ENCODE data around the gene ZNF749.
"Not testable (repeated sequence)": the region's sequence is repeated elsewhere in the genome, so short reads cannot be mapped to it uniquely, and the experiment has no call there.

GRCh38 chr19:57488299-57488644 lies 53.1 kb downstream of the ZNF749 start:
- TF ChIP-seq, protein P1, sequence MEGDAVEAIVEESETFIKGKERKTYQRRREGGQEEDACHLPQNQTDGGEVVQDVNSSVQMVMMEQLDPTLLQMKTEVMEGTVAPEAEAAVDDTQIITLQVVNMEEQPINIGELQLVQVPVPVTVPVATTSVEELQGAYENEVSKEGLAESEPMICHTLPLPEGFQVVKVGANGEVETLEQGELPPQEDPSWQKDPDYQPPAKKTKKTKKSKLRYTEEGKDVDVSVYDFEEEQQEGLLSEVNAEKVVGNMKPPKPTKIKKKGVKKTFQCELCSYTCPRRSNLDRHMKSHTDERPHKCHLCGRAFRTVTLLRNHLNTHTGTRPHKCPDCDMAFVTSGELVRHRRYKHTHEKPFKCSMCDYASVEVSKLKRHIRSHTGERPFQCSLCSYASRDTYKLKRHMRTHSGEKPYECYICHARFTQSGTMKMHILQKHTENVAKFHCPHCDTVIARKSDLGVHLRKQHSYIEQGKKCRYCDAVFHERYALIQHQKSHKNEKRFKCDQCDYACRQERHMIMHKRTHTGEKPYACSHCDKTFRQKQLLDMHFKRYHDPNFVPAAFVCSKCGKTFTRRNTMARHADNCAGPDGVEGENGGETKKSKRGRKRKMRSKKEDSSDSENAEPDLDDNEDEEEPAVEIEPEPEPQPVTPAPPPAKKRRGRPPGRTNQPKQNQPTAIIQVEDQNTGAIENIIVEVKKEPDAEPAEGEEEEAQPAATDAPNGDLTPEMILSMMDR (IDR thresholded peaks at IDR 0.05), result not testable (repeated sequence)
- TF ChIP-seq POLR2A (IDR thresholded peaks at IDR 0.05), result not testable (repeated sequence)

Data from heart left ventricle (tissue), 13 donors.